ENCODE data around the gene ELOF1.

Gene ELOF1

GRCh38 chr19:11594084-11594483 lies 35.1 kb upstream of the ELOF1 start:
- TF ChIP-seq CTCF (IDR thresholded peaks at IDR 0.05; ENCODE audit: borderline replicate concordance, insufficient read depth, low read depth, low read length), result no peak
- no peak overlapping the region for H3K4me3 ChIP-seq (ENCODE audit: low read depth, low read length)

- no peak overlapping the region for H3K4me3 ChIP-seq (ENCODE audit: low read depth, low read length)
- no peak for TF ChIP-seq CTCF (IDR thresholded peaks at IDR 0.05; ENCODE audit: borderline replicate concordance, insufficient read depth, low read depth, low read length)
These were observed 29.1 kb upstream of the ELOF1 start for GRCh38 chr19:11587975-11588631.

DNA sequence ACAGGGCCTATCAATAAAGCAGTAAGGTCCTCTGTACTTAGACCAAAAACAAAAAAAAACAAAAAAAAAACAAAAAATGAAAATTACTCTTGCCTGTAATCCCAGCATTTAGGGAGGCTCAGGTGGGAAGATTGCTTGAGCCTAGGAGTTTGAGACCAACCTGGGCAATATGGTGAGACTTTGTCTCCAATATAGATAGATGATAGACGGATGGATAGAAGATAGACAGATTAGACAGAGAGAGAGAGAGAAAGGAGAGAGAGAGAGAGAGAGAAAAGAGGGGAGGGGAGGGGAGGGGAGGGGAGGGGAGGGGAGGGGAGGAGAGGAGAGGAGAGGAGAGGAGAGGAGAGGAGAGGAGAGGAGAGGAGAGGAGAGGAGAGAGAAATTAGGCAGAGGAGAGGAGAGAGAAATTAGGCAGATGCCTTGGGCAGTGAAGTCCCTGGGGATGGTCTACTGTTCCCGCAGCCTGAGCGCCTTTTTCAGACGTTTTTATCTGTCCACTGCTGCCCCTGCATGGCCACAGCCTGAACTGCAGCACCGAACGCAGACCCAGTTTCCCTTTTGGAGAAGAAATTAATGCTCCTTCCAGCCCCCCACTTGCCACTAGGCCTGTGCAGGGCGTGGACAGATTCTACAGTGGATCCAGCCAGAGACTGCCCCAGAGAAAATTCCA lies 28.4 kb upstream of the ELOF1 start:
- TF ChIP-seq CTCF (IDR thresholded peaks at IDR 0.05; ENCODE audit: borderline replicate concordance, insufficient read depth, low read depth, low read length), result peak; percentile 87
- no peak overlapping the region for H3K4me3 ChIP-seq (ENCODE audit: low read depth, low read length)

DNA sequence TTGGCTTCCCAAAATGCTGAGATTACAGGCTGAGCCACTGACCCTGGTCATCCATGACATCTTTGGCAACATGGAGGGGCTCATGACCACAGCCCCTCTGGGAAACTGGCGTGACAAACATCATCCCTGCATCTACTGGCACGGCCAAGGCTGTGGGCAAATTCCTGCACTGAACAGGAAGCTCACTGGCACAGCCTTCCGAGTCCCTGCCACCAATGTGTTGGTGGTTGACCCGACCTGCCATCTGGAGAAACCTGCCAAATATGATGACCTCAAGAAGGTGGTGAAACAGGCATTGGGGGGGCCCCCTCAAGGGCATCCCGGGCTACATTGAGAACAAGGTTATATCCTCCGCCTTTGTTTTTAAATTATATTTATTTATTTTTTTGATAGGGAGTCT lies 27.3 kb upstream of the ELOF1 start:
- TF ChIP-seq CTCF (IDR thresholded peaks at IDR 0.05; ENCODE audit: borderline replicate concordance, insufficient read depth, low read depth, low read length), result no peak

GRCh38 chr19:11581740-11582139 lies 22.7 kb upstream of the ELOF1 start:
- no peak overlapping the region for H3K4me3 ChIP-seq (ENCODE audit: low read depth, low read length)
- TF ChIP-seq CTCF (IDR thresholded peaks at IDR 0.05; ENCODE audit: borderline replicate concordance, insufficient read depth, low read depth, low read length), result no peak

More for the DNA sequence above, 27.3 kb upstream of the ELOF1 start:
- H3K4me3 ChIP-seq (ENCODE audit: low read depth, low read length), result no peak overlapping the region

GRCh38 chr19:11580116-11580515 lies 21.1 kb upstream of the ELOF1 start:
- no peak for TF ChIP-seq CTCF (IDR thresholded peaks at IDR 0.05; ENCODE audit: borderline replicate concordance, insufficient read depth, low read depth, low read length)
- H3K4me3 ChIP-seq (ENCODE audit: low read depth, low read length), result no peak overlapping the region

All from GM12875 (cell line).